Measurements from ENCODE around the gene KCNN4. TPM values are rescaled to one million over a fixed set of nuclear protein-coding genes. Genes with fewer than 3 reads are reported as not detected.

Gene KCNN4
- polyA plus RNA-seq, 1 of the 3 experiments (the other 2 are of a cell fraction) = 22.2 TPM

- Histone ChIP-seq H3K4me3 (ENCODE audit: low read depth in 2 of 2, low read length in 1 of 2) (no peak overlapping the region), H3K9ac (no peak overlapping the region), H3K9me2 (no peaks in the 10 kb centered on the region), H3K4me1 (ENCODE audit: control insufficient read depth in 1 of 2, insufficient read depth in 2 of 2, low read depth in 1 of 2, low read length in 1 of 2) (peaks cover 7 to 24% of the 10 kb centered on the region in 2 experiments; a peak in 2 of 4 replicates), H3K4me2 (peak overlapping the region; percentile 98), H3K27me3 (ENCODE audit: insufficient read depth) (no peaks in the 10 kb centered on the region), H3K36me3 (replicated peaks in 1 of 2; ENCODE audit: control insufficient read depth in 1 of 2, insufficient read depth in 2 of 2, low read length in 1 of 2) (peaks cover 44 to 46% of the 10 kb centered on the region in 2 experiments), H3F3A (replicated peaks; ENCODE audit: insufficient read depth) (peaks cover 45% of the 10 kb centered on the region), H3K27ac (ENCODE audit: low read depth in 2 of 2, low read length in 1 of 2) (no peak overlapping the region), H3K9me3 (no peaks in the 10 kb centered on the region), H4K20me1 (ENCODE audit: insufficient read depth) (peaks cover 13% of the 10 kb centered on the region), H3K79me2 (ENCODE audit: insufficient read depth) (peaks cover 59% of the 10 kb centered on the region), H2AFZ (ENCODE audit: low read depth) (no peak overlapping the region)
- CTCF ChIA-PET = interaction anchor here (0.6 to 3.2 kb wide), 7 partner anchors 14 to 58 kb away, joined by 3 to 10 read pairs (median 4); no protein-coding TSS in a partner anchor
- TF ChIP-seq MXI1 (IDR thresholded peaks at IDR 0.05; ENCODE audit: low read depth, low read length) = no peak
- TF ChIP-seq RAD21 (IDR thresholded peaks at IDR 0.05; ENCODE audit: low read length) = no peak
- TF ChIP-seq GABPA (IDR thresholded peaks at IDR 0.05; ENCODE audit: low read depth) = no peak
- TF ChIP-seq JUND (IDR thresholded peaks at IDR 0.05) = no peak
- no peak for TF ChIP-seq FOXJ3 (CRISPR knock-in tag; IDR thresholded peaks at IDR 0.05)
- TF ChIP-seq, protein P1, sequence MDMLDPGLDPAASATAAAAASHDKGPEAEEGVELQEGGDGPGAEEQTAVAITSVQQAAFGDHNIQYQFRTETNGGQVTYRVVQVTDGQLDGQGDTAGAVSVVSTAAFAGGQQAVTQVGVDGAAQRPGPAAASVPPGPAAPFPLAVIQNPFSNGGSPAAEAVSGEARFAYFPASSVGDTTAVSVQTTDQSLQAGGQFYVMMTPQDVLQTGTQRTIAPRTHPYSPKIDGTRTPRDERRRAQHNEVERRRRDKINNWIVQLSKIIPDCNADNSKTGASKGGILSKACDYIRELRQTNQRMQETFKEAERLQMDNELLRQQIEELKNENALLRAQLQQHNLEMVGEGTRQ (IDR thresholded peaks at IDR 0.05; ENCODE audit: borderline replicate concordance, low read depth, low read length) = no peak
- no peak for TF ChIP-seq YY1 (IDR thresholded peaks at IDR 0.05; ENCODE audit: low read depth)
- TF ChIP-seq FOXM1 (IDR thresholded peaks at IDR 0.05; ENCODE audit: low read depth) = no peak
- TF ChIP-seq CHD2 (IDR thresholded peaks at IDR 0.05; ENCODE audit: low read length, partially characterized antibody) = no peak
- POLR2A ChIA-PET = interaction anchor here (0.7 kb wide), 1 partner anchor 12 kb away, joined by 3 read pairs; no protein-coding TSS in a partner anchor
- DNase-seq = no peak
- 98% methylated on average over 4 of the region's 4 CpGs for WGBS (ENCODE audit: low lambda C conversion rate)
Measured at GRCh38 chr19:43751466-43752220, 29.1 kb downstream of the KCNN4 start.

GRCh38 chr19:43749898-43750297, 30.9 kb downstream of the KCNN4 start:
- POLR2A ChIA-PET = no interaction called here

More at GRCh38 chr19:43749898-43750297, 30.9 kb downstream of the KCNN4 start:
- no peak overlapping the region for H3K4me2 ChIP-seq
- H3K27ac ChIP-seq (ENCODE audit: low read depth in 2 of 2, low read length in 1 of 2) = no peak overlapping the region
- H3K9me2 ChIP-seq = no peaks in the 10 kb centered on the region
- peaks cover 38% of the 10 kb centered on the region for H3F3A ChIP-seq (replicated peaks; ENCODE audit: insufficient read depth)
- H3K4me1 ChIP-seq (ENCODE audit: control insufficient read depth in 1 of 2, insufficient read depth in 2 of 2, low read depth in 1 of 2, low read length in 1 of 2) = peaks cover 7 to 17% of the 10 kb centered on the region in 2 experiments; a peak in 2 of 4 replicates
- H3K36me3 ChIP-seq (replicated peaks in 1 of 2; ENCODE audit: control insufficient read depth in 1 of 2, insufficient read depth in 2 of 2, low read length in 1 of 2) = peaks cover 54 to 56% of the 10 kb centered on the region in 2 experiments
- H2AFZ ChIP-seq (ENCODE audit: low read depth) = no peak overlapping the region
- no peaks in the 10 kb centered on the region for H3K27me3 ChIP-seq (ENCODE audit: insufficient read depth)
- peaks cover 13% of the 10 kb centered on the region for H4K20me1 ChIP-seq (ENCODE audit: insufficient read depth)
- no peak overlapping the region for H3K4me3 ChIP-seq (ENCODE audit: low read depth in 2 of 2, low read length in 1 of 2)
- H3K9me3 ChIP-seq = no peaks in the 10 kb centered on the region
- DNase-seq = no peak
- WGBS (ENCODE audit: low lambda C conversion rate) = 95% methylated on average over 1 of the region's 1 CpG
- CTCF ChIA-PET = interaction anchor here (0.9 to 1.5 kb wide), 3 partner anchors 11 to 60 kb away, joined by 3 to 4 read pairs (median 3); no protein-coding TSS in a partner anchor
- H3K79me2 ChIP-seq (ENCODE audit: insufficient read depth) = peaks cover 54% of the 10 kb centered on the region
- no peak for TF ChIP-seq NFIC (IDR thresholded peaks at IDR 0.05; ENCODE audit: borderline replicate concordance)
- no peak for TF ChIP-seq RXRA (IDR thresholded peaks at IDR 0.05; ENCODE audit: borderline replicate concordance, low read depth)
- no peak for TF ChIP-seq FOXM1 (IDR thresholded peaks at IDR 0.05; ENCODE audit: low read depth)
- no peak for TF ChIP-seq EP300 (IDR thresholded peaks at IDR 0.05; ENCODE audit: borderline replicate concordance in 1 of 2, low read depth in 1 of 2, low read length in 1 of 2)
- TF ChIP-seq, protein P2, sequence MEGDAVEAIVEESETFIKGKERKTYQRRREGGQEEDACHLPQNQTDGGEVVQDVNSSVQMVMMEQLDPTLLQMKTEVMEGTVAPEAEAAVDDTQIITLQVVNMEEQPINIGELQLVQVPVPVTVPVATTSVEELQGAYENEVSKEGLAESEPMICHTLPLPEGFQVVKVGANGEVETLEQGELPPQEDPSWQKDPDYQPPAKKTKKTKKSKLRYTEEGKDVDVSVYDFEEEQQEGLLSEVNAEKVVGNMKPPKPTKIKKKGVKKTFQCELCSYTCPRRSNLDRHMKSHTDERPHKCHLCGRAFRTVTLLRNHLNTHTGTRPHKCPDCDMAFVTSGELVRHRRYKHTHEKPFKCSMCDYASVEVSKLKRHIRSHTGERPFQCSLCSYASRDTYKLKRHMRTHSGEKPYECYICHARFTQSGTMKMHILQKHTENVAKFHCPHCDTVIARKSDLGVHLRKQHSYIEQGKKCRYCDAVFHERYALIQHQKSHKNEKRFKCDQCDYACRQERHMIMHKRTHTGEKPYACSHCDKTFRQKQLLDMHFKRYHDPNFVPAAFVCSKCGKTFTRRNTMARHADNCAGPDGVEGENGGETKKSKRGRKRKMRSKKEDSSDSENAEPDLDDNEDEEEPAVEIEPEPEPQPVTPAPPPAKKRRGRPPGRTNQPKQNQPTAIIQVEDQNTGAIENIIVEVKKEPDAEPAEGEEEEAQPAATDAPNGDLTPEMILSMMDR (IDR thresholded peaks at IDR 0.05) = no peak
- TF ChIP-seq SIN3A (IDR thresholded peaks at IDR 0.05; ENCODE audit: borderline replicate concordance, low read depth, low read length) = no peak
- no peak for TF ChIP-seq RFX5 (IDR thresholded peaks at IDR 0.05; ENCODE audit: low read length)
- no peak for TF ChIP-seq YY1 (IDR thresholded peaks at IDR 0.05; ENCODE audit: low read depth)
- TF ChIP-seq TCF12 (IDR thresholded peaks at IDR 0.05) = no peak
- no peak for TF ChIP-seq TAF1 (IDR thresholded peaks at IDR 0.05; ENCODE audit: borderline replicate concordance, low read depth, low read length)
- TF ChIP-seq MXI1 (IDR thresholded peaks at IDR 0.05; ENCODE audit: low read depth, low read length) = no peak
- TF ChIP-seq POLR2AphosphoS5 (IDR thresholded peaks at IDR 0.05; ENCODE audit: low read depth, low read length) = no peak
- TF ChIP-seq SMC3 (IDR thresholded peaks at IDR 0.05; ENCODE audit: low read depth, low read length) = no peak
- no peak for TF ChIP-seq RCOR1 (IDR thresholded peaks at IDR 0.05; ENCODE audit: low read length)
- no peak for TF ChIP-seq GATA2 (CRISPR knock-in tag; IDR thresholded peaks at IDR 0.05)
- TF ChIP-seq NRF1 (IDR thresholded peaks at IDR 0.05; ENCODE audit: low read depth, low read length) = no peak
- TF ChIP-seq FOXJ3 (CRISPR knock-in tag; IDR thresholded peaks at IDR 0.05) = no peak
- no peak for TF ChIP-seq EZH2phosphoT487 (IDR thresholded peaks at IDR 0.05; ENCODE audit: borderline replicate concordance, low read depth)
- no peak overlapping the region for H3K9ac ChIP-seq

Measured in SK-N-SH (cell line).